Epidermal melanocyte (primary cell): ENCODE results near the gene SLC22A9.
"Not testable (repeated sequence)": the region's sequence is repeated elsewhere in the genome, so short reads cannot be mapped to it uniquely, and the experiment has no call there.

Source experiments
- DNase-seq: peaks from one replicate; pipeline ENCODE4 v3.0.0; 2011; ENCODE audit warnings: low spot score; ENCODE audit not compliant: insufficient read length

SLC22A9 gene

GRCh38 chr11:63369165-63369970 is at the start of gene SLC22A9:
SLC22A9 (plus strand) TSS chr11:63369785; CDS start chr11:63370057, 272 bp downstream.
- no peak for DNase-seq

- no peak for DNase-seq
These were observed 47.9 kb upstream of the SLC22A9 start for GRCh38 chr11:63321723-63322122.

GRCh38 chr11:63335089-63335488 is 34.5 kb upstream of the SLC22A9 start:
- DNase-seq = not testable (repeated sequence)

GRCh38 chr11:63337070-63337469 is 32.5 kb upstream of the SLC22A9 start:
- DNase-seq = no peak

GRCh38 chr11:63343130-63343529 is 26.5 kb upstream of the SLC22A9 start:
- no peak for DNase-seq

GRCh38 chr11:63352144-63352543 is 17.4 kb upstream of the SLC22A9 start:
- no peak for DNase-seq

GRCh38 chr11:63362196-63362793 is 7.3 kb upstream of the SLC22A9 start:
- DNase-seq = no peak

GRCh38 chr11:63369971-63370588 is 495 bp downstream of the SLC22A9 start:
- DNase-seq = no peak

- DNase-seq = no peak
These were observed 1.8 kb downstream of the SLC22A9 start for GRCh38 chr11:63371396-63371795.

GRCh38 chr11:63375434-63375833 is 5.8 kb downstream of the SLC22A9 start:
- DNase-seq = no peak

GRCh38 chr11:63380130-63380529 is 10.5 kb downstream of the SLC22A9 start:
- no peak for DNase-seq

- DNase-seq = no peak
These were observed 26.1 kb downstream of the SLC22A9 start for GRCh38 chr11:63395697-63396096.

GRCh38 chr11:63404161-63404935 is 34.8 kb downstream of the SLC22A9 start:
- no peak for DNase-seq

- no peak for DNase-seq
These were observed 35.5 kb downstream of the SLC22A9 start for GRCh38 chr11:63405114-63405513.

- no peak for DNase-seq
These were observed 36.9 kb downstream of the SLC22A9 start for GRCh38 chr11:63406458-63406857.

GRCh38 chr11:63417174-63417852 is 47.7 kb downstream of the SLC22A9 start:
- DNase-seq = no peak

GRCh38 chr11:63427971-63428508 is 58.5 kb downstream of the SLC22A9 start:
- DNase-seq = no peak

GRCh38 chr11:63430731-63431130 is 61.1 kb downstream of the SLC22A9 start:
- not testable (repeated sequence) for DNase-seq

GRCh38 chr11:63435351-63435750 is 65.8 kb downstream of the SLC22A9 start:
- DNase-seq = not testable (repeated sequence)

- DNase-seq = not testable (repeated sequence)
These were observed 66.2 kb downstream of the SLC22A9 start for GRCh38 chr11:63435831-63436230.

- DNase-seq = no peak
These were observed 74.1 kb downstream of the SLC22A9 start for GRCh38 chr11:63443714-63444113.
